Neural progenitor cell (in vitro differentiated cells): Measurements from ENCODE around the gene HMSD. TPM values are rescaled to one million over a fixed set of nuclear protein-coding genes. Genes with fewer than 3 reads are reported as not detected.

ENCODE experiments used
- DNase-seq: peaks from one replicate; pipeline ENCODE4 v3.0.0-alpha.2; 2016; ENCODE audit warnings: low spot score
- H2AFZ ChIP-seq: fragments of 200-600 bp; sonication (generic); replicated peaks from 2 replicates; pipeline ENCODE4 v1.6.1; 2016; ENCODE audit warnings: antibody characterized with exemption
- H3F3A ChIP-seq: fragments of 200-600 bp; sonication (generic); 2 replicates; pipeline ENCODE4 v1.6.1; 2016; ENCODE audit warnings: antibody characterized with exemption, low read depth
- H3K27ac ChIP-seq: fragments of 200-600 bp; sonication (generic); 2 replicates; pipeline ENCODE4 v1.5.1; 2016; ENCODE audit warnings: mild to moderate bottlenecking
- H3K27me3 ChIP-seq: fragments of 200-600 bp; sonication (generic); 2 replicates; pipeline ENCODE4 v1.6.1; 2016; ENCODE audit warnings: mild to moderate bottlenecking, moderate library complexity
- H3K36me3 ChIP-seq: fragments of 200-600 bp; sonication (generic); 2 replicates; pipeline ENCODE4 v1.5.1; 2016
- H3K4me1 ChIP-seq: fragments of 200-600 bp; sonication (generic); 2 replicates; pipeline ENCODE4 v1.6.1; 2016; ENCODE audit warnings: mixed run types
- H3K4me2 ChIP-seq: fragments of 200-600 bp; sonication (generic); 2 replicates; pipeline ENCODE4 v1.6.1; 2016
- H3K4me3 ChIP-seq: fragments of 200-600 bp; sonication (generic); 2 replicates; pipeline ENCODE4 v1.5.1; 2016
- H3K79me2 ChIP-seq: fragments of 200-600 bp; sonication (generic); 2 replicates; pipeline ENCODE4 v1.6.1; 2016; ENCODE audit warnings: low read depth
- H3K9ac ChIP-seq: fragments of 200-600 bp; sonication (generic); 2 replicates; pipeline ENCODE4 v1.6.1; 2016
- H3K9me3 ChIP-seq: fragments of 200-600 bp; sonication (generic); 2 replicates; pipeline ENCODE4 v1.5.1; 2016; ENCODE audit warnings: low read depth
- H4K20me1 ChIP-seq: fragments of 200-600 bp; sonication (generic); 2 replicates; pipeline ENCODE4 v1.6.1; 2016; ENCODE audit warnings: low read depth
- H3K27ac Mint-ChIP-seq: 3 replicates; pipeline ENCODE4 v1.8.0; 2021; ENCODE audit warnings: mixed read lengths
- H3K27me3 Mint-ChIP-seq: 2 replicates; pipeline ENCODE4 v1.8.0; 2022; ENCODE audit warnings: low read depth, mild to moderate bottlenecking, inconsistent platforms, moderate library complexity, mixed read lengths; ENCODE audit not compliant: insufficient read depth
- H3K36me3 Mint-ChIP-seq: 3 replicates; pipeline ENCODE4 v1.8.0; 2021; ENCODE audit warnings: mixed read lengths
- H3K4me1 Mint-ChIP-seq: 3 replicates; pipeline ENCODE4 v1.8.0; 2021; ENCODE audit warnings: mixed read lengths
- H3K4me3 Mint-ChIP-seq: 3 replicates; pipeline ENCODE4 v1.8.0; 2021; ENCODE audit warnings: mild to moderate bottlenecking, moderate library complexity, mixed read lengths
- H3K9me3 Mint-ChIP-seq: 3 replicates; pipeline ENCODE4 v1.8.0; 2020; ENCODE audit warnings: mixed read lengths
- EZH2 ChIP-seq: fragments of 200-600 bp; sonication (generic); IDR thresholded peaks from 2 replicates; pipeline ENCODE4 v1.6.1; 2017; ENCODE audit warnings: antibody characterized with exemption, mild to moderate bottlenecking, moderate library complexity
- EZH2phosphoT487 ChIP-seq: fragments of 200-600 bp; sonication (generic); IDR thresholded peaks from 2 replicates; pipeline ENCODE4 v1.6.1; 2017; ENCODE audit warnings: antibody characterized with exemption
- total RNA-seq: library from RNA; depleted of rRNA; stranded (reverse); fragments of >200 nt; gene quantifications from 2 replicates; pipeline ENCODE4 v1.2.3, GENCODE V29; 2015; ENCODE audit warnings: low replicate concordance
- TF ChIP-seq, protein P1 (sequence below): fragments of 200-600 bp; sonication (generic); IDR thresholded peaks from 2 replicates; pipeline ENCODE4 v1.5.1; 2017; ENCODE audit warnings: antibody characterized with exemption, mild to moderate bottlenecking

HMSD gene
- total RNA-seq, 1 donor from 2014 or later, result 0.88 TPM

DNA sequence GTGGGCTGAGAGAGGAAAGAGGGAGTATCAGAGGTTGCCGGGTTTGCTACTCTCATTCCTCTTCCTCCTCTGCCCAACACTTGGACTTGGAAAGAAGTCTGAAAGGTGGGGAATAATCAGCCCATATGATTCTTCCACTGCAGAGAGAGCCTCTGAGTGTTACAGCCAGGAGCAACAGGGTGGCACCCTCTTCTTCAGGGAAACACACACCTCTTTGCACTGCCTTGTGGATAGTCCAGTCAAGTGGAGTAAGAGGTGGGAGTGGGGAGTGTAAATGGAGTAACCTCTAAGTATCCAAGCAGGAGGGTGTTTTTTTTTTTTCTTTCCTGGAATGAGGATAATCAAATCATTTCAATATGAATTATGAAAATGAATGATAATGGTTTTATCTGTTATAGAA lies 11.8 kb downstream of the HMSD start:
- peaks cover 4% of the 10 kb centered on the region for H3K4me1 Mint-ChIP-seq
- H3K36me3 Mint-ChIP-seq, result no peaks in the 10 kb centered on the region
- H3K4me3 Mint-ChIP-seq, result no peak overlapping the region
- peaks cover 6% of the 10 kb centered on the region for H3K27me3 Mint-ChIP-seq
- TF ChIP-seq EZH2phosphoT487 (no peak), EZH2 (no peak)
- TF ChIP-seq, protein P1, sequence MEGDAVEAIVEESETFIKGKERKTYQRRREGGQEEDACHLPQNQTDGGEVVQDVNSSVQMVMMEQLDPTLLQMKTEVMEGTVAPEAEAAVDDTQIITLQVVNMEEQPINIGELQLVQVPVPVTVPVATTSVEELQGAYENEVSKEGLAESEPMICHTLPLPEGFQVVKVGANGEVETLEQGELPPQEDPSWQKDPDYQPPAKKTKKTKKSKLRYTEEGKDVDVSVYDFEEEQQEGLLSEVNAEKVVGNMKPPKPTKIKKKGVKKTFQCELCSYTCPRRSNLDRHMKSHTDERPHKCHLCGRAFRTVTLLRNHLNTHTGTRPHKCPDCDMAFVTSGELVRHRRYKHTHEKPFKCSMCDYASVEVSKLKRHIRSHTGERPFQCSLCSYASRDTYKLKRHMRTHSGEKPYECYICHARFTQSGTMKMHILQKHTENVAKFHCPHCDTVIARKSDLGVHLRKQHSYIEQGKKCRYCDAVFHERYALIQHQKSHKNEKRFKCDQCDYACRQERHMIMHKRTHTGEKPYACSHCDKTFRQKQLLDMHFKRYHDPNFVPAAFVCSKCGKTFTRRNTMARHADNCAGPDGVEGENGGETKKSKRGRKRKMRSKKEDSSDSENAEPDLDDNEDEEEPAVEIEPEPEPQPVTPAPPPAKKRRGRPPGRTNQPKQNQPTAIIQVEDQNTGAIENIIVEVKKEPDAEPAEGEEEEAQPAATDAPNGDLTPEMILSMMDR, result no peak
- H3K9me3 ChIP-seq, result no peaks in the 10 kb centered on the region
- no peak overlapping the region for H3K4me2 ChIP-seq
- no peaks in the 10 kb centered on the region for H3K79me2 ChIP-seq
- H3K36me3 ChIP-seq, result no peaks in the 10 kb centered on the region
- DNase-seq, result no peak
- H3K4me1 ChIP-seq, result no peaks in the 10 kb centered on the region
- H3K27ac ChIP-seq, result no peak overlapping the region
- H3F3A ChIP-seq, result no peaks in the 10 kb centered on the region
- H3K27me3 ChIP-seq, result no peaks in the 10 kb centered on the region
- H3K27ac Mint-ChIP-seq, result no peak overlapping the region
- no peaks in the 10 kb centered on the region for H4K20me1 ChIP-seq
- H3K9me3 Mint-ChIP-seq, result no peaks in the 10 kb centered on the region
- H3K4me3 ChIP-seq, result no peak overlapping the region
- no peak overlapping the region for H2AFZ ChIP-seq
- H3K9ac ChIP-seq, result no peak overlapping the region

DNA sequence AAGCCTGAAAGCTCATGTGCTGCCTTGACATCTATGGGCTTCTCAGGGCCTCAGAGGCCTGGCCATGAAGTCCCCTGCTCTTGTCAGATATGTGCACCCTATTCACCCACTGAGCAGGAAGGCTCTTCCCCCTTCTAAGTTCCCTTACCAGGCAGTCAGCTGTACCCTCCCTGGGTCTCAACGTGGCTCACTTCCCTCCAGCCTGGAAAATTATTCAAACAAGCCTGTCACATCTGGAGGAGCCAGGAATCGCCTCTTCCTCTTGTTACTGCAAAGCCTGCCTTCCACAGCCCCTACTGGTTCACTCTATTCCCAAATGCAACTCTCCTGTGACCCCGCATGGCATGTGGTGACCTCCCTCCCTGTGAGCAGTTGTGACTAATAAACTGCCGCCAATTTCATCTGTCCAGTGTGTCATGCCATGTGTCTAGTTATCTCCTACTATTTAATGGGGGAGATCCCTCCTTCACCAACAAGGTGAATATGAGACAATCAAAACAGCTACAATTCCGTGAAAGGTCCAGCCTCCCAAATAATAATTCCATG lies 12.4 kb downstream of the HMSD start:
- H3K27ac Mint-ChIP-seq, result no peak overlapping the region
- no peak overlapping the region for H3K4me3 Mint-ChIP-seq
- H3K9me3 Mint-ChIP-seq, result no peaks in the 10 kb centered on the region
- Histone ChIP-seq H3K79me2 (no peaks in the 10 kb centered on the region), H3K9ac (no peak overlapping the region), H3K9me3 (no peaks in the 10 kb centered on the region), H2AFZ (no peak overlapping the region), H3K4me1 (no peaks in the 10 kb centered on the region), H3K27me3 (no peaks in the 10 kb centered on the region), H3K4me3 (no peak overlapping the region), H3F3A (no peaks in the 10 kb centered on the region), H3K27ac (no peak overlapping the region), H3K4me2 (no peak overlapping the region), H4K20me1 (no peaks in the 10 kb centered on the region), H3K36me3 (no peaks in the 10 kb centered on the region)
- TF ChIP-seq, protein P1, result no peak
- no peak for TF ChIP-seq EZH2
- TF ChIP-seq EZH2phosphoT487, result no peak
- no peaks in the 10 kb centered on the region for H3K36me3 Mint-ChIP-seq
- H3K27me3 Mint-ChIP-seq, result peaks cover 4% of the 10 kb centered on the region
- peaks cover 4% of the 10 kb centered on the region for H3K4me1 Mint-ChIP-seq
- no peak for DNase-seq

DNA sequence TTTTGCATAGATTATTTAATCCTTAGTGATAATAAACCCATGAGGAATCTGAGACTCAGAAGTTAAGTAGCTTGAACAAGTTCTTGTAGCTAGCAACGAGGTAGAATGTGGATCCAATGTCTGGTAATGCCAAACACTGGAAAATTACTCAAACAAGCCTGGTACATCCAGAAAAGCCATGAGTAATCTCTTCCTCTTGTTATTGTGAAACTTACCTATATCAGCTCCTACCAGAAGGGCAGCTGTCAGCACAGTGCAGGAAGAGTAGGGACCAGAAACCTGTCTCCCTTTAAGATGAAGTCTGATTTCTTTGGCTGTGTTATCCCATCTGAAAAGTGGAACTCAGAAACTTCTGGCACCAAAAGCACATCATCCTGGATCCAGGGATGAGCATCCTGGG lies 13.0 kb downstream of the HMSD start:
- Mint-ChIP-seq H3K4me1 (peaks cover 4% of the 10 kb centered on the region), H3K27ac (no peak overlapping the region), H3K27me3 (peaks cover 4% of the 10 kb centered on the region), H3K9me3 (no peaks in the 10 kb centered on the region), H3K4me3 (no peak overlapping the region), H3K36me3 (no peaks in the 10 kb centered on the region)
- Histone ChIP-seq H4K20me1 (no peaks in the 10 kb centered on the region), H2AFZ (no peak overlapping the region), H3K4me2 (no peak overlapping the region), H3K27ac (no peak overlapping the region), H3K9ac (no peak overlapping the region), H3K9me3 (no peaks in the 10 kb centered on the region), H3K4me3 (no peak overlapping the region), H3K36me3 (no peaks in the 10 kb centered on the region), H3K4me1 (no peaks in the 10 kb centered on the region), H3K79me2 (no peaks in the 10 kb centered on the region), H3F3A (no peaks in the 10 kb centered on the region), H3K27me3 (no peaks in the 10 kb centered on the region)
- no peak for DNase-seq
- TF ChIP-seq EZH2phosphoT487, result no peak
- TF ChIP-seq, protein P1, result no peak
- TF ChIP-seq EZH2, result no peak
